Cardiac fibroblast (primary cell): ENCODE results near the gene PLAC8L1.

Source experiments
- DNase-seq, 2 donors: peaks; one replicate each; pipeline versions ENCODE4 v3.0.0 to v3.0.0-alpha.2; 2010; ENCODE audit warnings: low read depth in 2 of 2
- H3K4me3 ChIP-seq, 2 donors: replicated peaks in 1 of 2; 1 replicate in 1 of 2; 2 replicates in 1 of 2; pipeline ENCODE4 v1.5.1; 2011; ENCODE audit warnings: low read depth in 2 of 2, low read length in 2 of 2, mild to moderate bottlenecking in 2 of 2, moderate library complexity in 1 of 2
- TF ChIP-seq, protein P1 (sequence below): IDR thresholded peaks from one replicate; pipeline ENCODE4 v1.5.1; 2011; ENCODE audit warnings: low read depth, mild to moderate bottlenecking, low read length, inconsistent platforms

PLAC8L1 gene

DNA sequence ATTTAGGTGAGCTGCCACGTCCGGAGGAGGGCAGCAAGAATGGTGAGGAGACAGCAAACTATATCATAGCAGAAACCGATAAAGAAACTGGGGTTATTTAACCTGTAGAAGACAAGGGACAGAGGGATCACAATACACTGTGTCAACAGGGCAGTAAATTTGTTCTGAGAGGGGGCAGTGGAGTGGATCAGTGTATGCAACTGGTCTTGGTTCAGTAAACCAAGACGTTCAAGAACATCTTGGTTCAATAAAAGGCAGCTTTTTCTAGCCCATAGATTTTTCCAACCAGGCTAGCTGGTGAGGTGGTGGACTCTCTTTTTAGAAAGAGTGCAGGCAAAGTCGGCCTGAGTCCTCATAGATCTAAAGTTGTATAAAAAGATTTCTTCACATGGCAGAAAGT lies 55.3 kb downstream of the PLAC8L1 start:
- DNase-seq: no peak
- TF ChIP-seq, protein P1, sequence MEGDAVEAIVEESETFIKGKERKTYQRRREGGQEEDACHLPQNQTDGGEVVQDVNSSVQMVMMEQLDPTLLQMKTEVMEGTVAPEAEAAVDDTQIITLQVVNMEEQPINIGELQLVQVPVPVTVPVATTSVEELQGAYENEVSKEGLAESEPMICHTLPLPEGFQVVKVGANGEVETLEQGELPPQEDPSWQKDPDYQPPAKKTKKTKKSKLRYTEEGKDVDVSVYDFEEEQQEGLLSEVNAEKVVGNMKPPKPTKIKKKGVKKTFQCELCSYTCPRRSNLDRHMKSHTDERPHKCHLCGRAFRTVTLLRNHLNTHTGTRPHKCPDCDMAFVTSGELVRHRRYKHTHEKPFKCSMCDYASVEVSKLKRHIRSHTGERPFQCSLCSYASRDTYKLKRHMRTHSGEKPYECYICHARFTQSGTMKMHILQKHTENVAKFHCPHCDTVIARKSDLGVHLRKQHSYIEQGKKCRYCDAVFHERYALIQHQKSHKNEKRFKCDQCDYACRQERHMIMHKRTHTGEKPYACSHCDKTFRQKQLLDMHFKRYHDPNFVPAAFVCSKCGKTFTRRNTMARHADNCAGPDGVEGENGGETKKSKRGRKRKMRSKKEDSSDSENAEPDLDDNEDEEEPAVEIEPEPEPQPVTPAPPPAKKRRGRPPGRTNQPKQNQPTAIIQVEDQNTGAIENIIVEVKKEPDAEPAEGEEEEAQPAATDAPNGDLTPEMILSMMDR: no peak
- H3K4me3 ChIP-seq: no peak overlapping the region

DNA sequence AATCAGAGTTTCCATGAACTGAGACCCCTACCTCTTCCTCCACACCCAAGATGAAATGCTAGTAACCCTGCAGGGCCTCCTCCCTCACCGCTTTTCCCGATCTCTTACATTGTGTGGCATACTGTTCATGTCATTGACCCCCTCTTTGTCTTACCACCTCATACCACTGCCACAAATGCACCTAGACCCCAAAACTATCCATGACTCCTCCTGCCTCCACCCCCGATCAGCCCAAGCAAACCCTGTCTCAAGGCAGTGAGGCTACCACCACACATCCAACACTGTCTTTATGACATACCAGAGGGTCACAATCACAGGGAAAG lies 55.7 kb downstream of the PLAC8L1 start:
- TF ChIP-seq, protein P1: no peak
- no peak overlapping the region for H3K4me3 ChIP-seq
- no peak for DNase-seq

GRCh38 chr5:146048994-146049703 lies 56.2 kb downstream of the PLAC8L1 start:
- DNase-seq: peak; percentile 86

GRCh38 chr5:146047396-146047795 lies 58.0 kb downstream of the PLAC8L1 start:
- H3K4me3 ChIP-seq: no peak overlapping the region
- TF ChIP-seq, protein P1: no peak
- DNase-seq: no peak

More at GRCh38 chr5:146048994-146049703, 56.2 kb downstream of the PLAC8L1 start:
- H3K4me3 ChIP-seq: no peak overlapping the region
- TF ChIP-seq, protein P1: peak; percentile 78

DNA sequence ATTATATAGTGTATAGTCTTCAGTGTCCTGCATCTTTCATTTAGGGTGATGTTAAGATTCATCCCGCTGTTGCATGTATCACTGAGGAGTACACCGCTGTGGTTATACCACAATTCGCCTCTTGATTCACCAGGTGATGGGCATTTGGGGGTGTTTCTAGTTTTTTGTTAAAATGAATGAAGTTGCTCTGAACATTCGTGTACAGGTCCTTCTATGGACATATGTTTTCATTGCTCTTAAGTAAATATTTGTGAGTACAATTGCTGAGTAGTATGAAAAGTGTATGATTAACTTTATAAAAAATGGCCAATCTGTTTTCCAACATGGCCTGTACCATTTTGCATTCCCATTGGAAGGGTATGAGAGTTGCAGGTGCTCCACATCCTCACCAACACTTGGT lies 61.7 kb downstream of the PLAC8L1 start:
- TF ChIP-seq, protein P1: no peak
- no peak for DNase-seq
- no peak overlapping the region for H3K4me3 ChIP-seq

- H3K4me3 ChIP-seq: no peak overlapping the region
- TF ChIP-seq, protein P1: no peak
- DNase-seq: peak; percentile 57 to 68
Observed at GRCh38 chr5:146042628-146043279, 62.6 kb downstream of the PLAC8L1 start.
